HCT116 (cell line): ENCODE measurements around the gene SLC25A6.

Source experiments
- ATF3 ChIP-seq: IDR thresholded peaks from 2 replicates; pipeline ENCODE4 v1.6.1; 2012
- CTCF ChIP-seq, 3 experiments: fragments of 200-600 bp in 1 of 3; sonication (generic) in 1 of 3; IDR thresholded peaks in 2 of 3; conservative IDR thresholded peaks in 1 of 3; 2 replicates each; pipeline ENCODE4 v1.5.1; 2012 to 2017; ENCODE audit warnings: low read depth in 2 of 3, low read length in 2 of 3, antibody characterized with exemption in 1 of 3, borderline replicate concordance in 1 of 3, control low read depth in 1 of 3, mild to moderate bottlenecking in 1 of 3, mixed read lengths in 1 of 3, mixed run types in 1 of 3, moderate library complexity in 1 of 3; ENCODE audit not compliant: insufficient read depth in 1 of 3
- EZH2 ChIP-seq: fragments of 200-600 bp; sonication (generic); IDR thresholded peaks from 2 replicates; pipeline ENCODE4 v1.6.1; 2017; ENCODE audit warnings: antibody characterized with exemption, mixed run types
- EZH2phosphoT487 ChIP-seq: fragments of 200-600 bp; IDR thresholded peaks from 2 replicates; pipeline ENCODE4 v1.6.1; 2018; ENCODE audit warnings: antibody characterized with exemption, borderline replicate concordance
- FOSL1 ChIP-seq: IDR thresholded peaks from 2 replicates; pipeline ENCODE4 v1.6.1; 2012; ENCODE audit warnings: low read depth
- JUND ChIP-seq: IDR thresholded peaks from 2 replicates; pipeline ENCODE4 v1.6.1; 2012
- POLR2A ChIP-seq: IDR thresholded peaks from 2 replicates; pipeline ENCODE4 v1.7.0; 2011; ENCODE audit warnings: borderline replicate concordance; ENCODE audit not compliant: insufficient read depth, insufficient read length; ENCODE audit errors: extremely low read depth
- POLR2AphosphoS5 ChIP-seq: IDR thresholded peaks from 2 replicates; pipeline ENCODE4 v1.6.1; 2011; ENCODE audit warnings: mild to moderate bottlenecking, low read depth, low read length, moderate library complexity
- SP1 ChIP-seq: IDR thresholded peaks from 2 replicates; pipeline ENCODE4 v1.6.1; 2012; ENCODE audit warnings: low read depth
- YY1 ChIP-seq: IDR thresholded peaks from 2 replicates; pipeline ENCODE4 v1.6.1; 2011; ENCODE audit warnings: low read length, low read depth, moderate library complexity, mild to moderate bottlenecking; ENCODE audit not compliant: insufficient replicate concordance; ENCODE audit errors: extremely low read depth

- TF ChIP-seq CTCF (IDR thresholded peaks at IDR 0.05 in 2 of 3, conservative IDR thresholded peaks at IDR 0.05 in 1 of 3; ENCODE audit: borderline replicate concordance in 1 of 3, insufficient read depth in 1 of 3, low read depth in 2 of 3, low read length in 2 of 3) (no peak), EZH2 (no peak), JUND (no peak), EZH2phosphoT487 (no peak), POLR2AphosphoS5 (no peak), SP1 (no peak), ATF3 (no peak), POLR2A (no peak), FOSL1 (no peak), YY1 (no peak)
These were observed 575 bp downstream of the SLC25A6 start for GRCh38 chrX:1391370-1391706.
